HFFc6 (cell line): ENCODE measurements around the gene AHCY. TPM values are rescaled to one million over a fixed set of nuclear protein-coding genes. Genes with fewer than 3 reads are reported as not detected.
A peak's percentile ranks its signal among the peaks of the same experiment; 100 is the strongest.
"Not testable (repeated sequence)": the region's sequence is repeated elsewhere in the genome, so short reads cannot be mapped to it uniquely, and the experiment has no call there.

Experiments used
- DNase-seq: peaks from one replicate; pipeline ENCODE4 v3.0.0-alpha.2; 2018
- H3K27ac Mint-ChIP-seq: 2 replicates; pipeline ENCODE4 v1.8.0; 2020; ENCODE audit warnings: mild to moderate bottlenecking, mixed read lengths
- H3K27me3 Mint-ChIP-seq: 2 replicates; pipeline ENCODE4 v1.8.0; 2021; ENCODE audit warnings: mild to moderate bottlenecking, moderate library complexity, mixed read lengths; ENCODE audit not compliant: insufficient read depth
- H3K36me3 Mint-ChIP-seq: 2 replicates; pipeline ENCODE4 v1.8.0; 2021; ENCODE audit warnings: low read depth, mixed read lengths
- H3K4me1 Mint-ChIP-seq: 2 replicates; pipeline ENCODE4 v1.8.0; 2020; ENCODE audit warnings: low read depth, mixed read lengths
- H3K4me3 Mint-ChIP-seq: 2 replicates; pipeline ENCODE4 v1.8.0; 2020; ENCODE audit warnings: mild to moderate bottlenecking, moderate library complexity, mixed read lengths
- H3K9me3 Mint-ChIP-seq: 2 replicates; pipeline ENCODE4 v1.8.0; 2020; ENCODE audit warnings: mild to moderate bottlenecking, mixed read lengths
- CTCF ChIP-seq: fragments of 200-600 bp; sonication (generic); IDR thresholded peaks from 2 replicates; pipeline ENCODE4 v1.5.0; 2021; ENCODE audit warnings: antibody characterized with exemption, mild to moderate bottlenecking
- long read RNA-seq: library from polyadenylated mRNA; unstranded; transcript quantifications from one replicate; pipeline ENCODE4 v2.0.0, GENCODE V29; 2019
- total RNA-seq, 6 experiments: library from RNA; stranded (reverse); fragmentation: NEBNext Ultra II Directional; extraction: Animal tissue kit (Norgen Biotek cat#: 25700); gene quantifications; 2 replicates in 1 of 6; 3 replicates in 5 of 6; pipeline ENCODE4 v1.2.3, GENCODE V29; 2021

AHCY gene
- total RNA-seq: 100 to 1,000 TPM; 104 to 150 (median 109) TPM
- long read RNA-seq, transcript AHCY-201 (10 exons, 2,143 nt): major isoform, 223 of 278 reads
- long read RNA-seq, partial matches to known transcripts: 26 of 278 reads
- long read RNA-seq, other reads (novel, unspliced or antisense): 29 of 278 reads

- TF ChIP-seq CTCF: no peak; the same call in 1 of the 2 replicates
- peak; percentile 94 for DNase-seq
- peaks cover 4% of the 10 kb centered on the region; the same call in 1 of the 2 replicates for H3K27me3 Mint-ChIP-seq
- peaks cover 11% of the 10 kb centered on the region for H3K4me1 Mint-ChIP-seq
- peak within 1 kb of the TSS; percentile 91 for H3K27ac Mint-ChIP-seq
- H3K9me3 Mint-ChIP-seq: no peaks in the 10 kb centered on the region
- peaks cover 5% of the 10 kb centered on the region; the same call in 1 of the 2 replicates for H3K36me3 Mint-ChIP-seq
- H3K4me3 Mint-ChIP-seq: peak within 1 kb of the TSS; percentile 94; the same call in 1 of the 2 replicates
Observed at GRCh38 chr20:34302723-34303533, at the start of gene AHCY. Gene AHCY, minus strand, starts transcription at chr20:34303355. Its CDS starts 85 bp downstream, at chr20:34303270.

- H3K27ac Mint-ChIP-seq: no peak overlapping the region
- DNase-seq: no peak
- TF ChIP-seq CTCF: no peak
Observed at GRCh38 chr20:34350095-34350494, 46.9 kb upstream of the AHCY start.

GRCh38 chr20:34347571-34347970 lies 44.4 kb upstream of the AHCY start:
- H3K4me1 Mint-ChIP-seq: peaks cover 14% of the 10 kb centered on the region
- H3K9me3 Mint-ChIP-seq: no peaks in the 10 kb centered on the region
- no peaks in the 10 kb centered on the region for H3K36me3 Mint-ChIP-seq
- H3K27me3 Mint-ChIP-seq: no peaks in the 10 kb centered on the region; the same call in 1 of the 2 replicates
- TF ChIP-seq CTCF: no peak
- DNase-seq: no peak
- H3K4me3 Mint-ChIP-seq: no peak overlapping the region
- no peak overlapping the region for H3K27ac Mint-ChIP-seq

More at GRCh38 chr20:34350095-34350494, 46.9 kb upstream of the AHCY start:
- Mint-ChIP-seq H3K27me3 (no peaks in the 10 kb centered on the region; the same call in 1 of the 2 replicates), H3K9me3 (no peaks in the 10 kb centered on the region), H3K4me3 (no peak overlapping the region), H3K36me3 (no peaks in the 10 kb centered on the region), H3K4me1 (peaks cover 14% of the 10 kb centered on the region)

GRCh38 chr20:34346533-34346865 lies 43.3 kb upstream of the AHCY start:
- H3K36me3 Mint-ChIP-seq, H3K27ac Mint-ChIP-seq, DNase-seq, H3K4me3 Mint-ChIP-seq, H3K27me3 Mint-ChIP-seq, H3K9me3 Mint-ChIP-seq: not testable (repeated sequence)
- H3K4me1 Mint-ChIP-seq: peaks cover 14% of the 10 kb centered on the region

GRCh38 chr20:34345839-34346532 lies 42.8 kb upstream of the AHCY start:
- H3K36me3 Mint-ChIP-seq, H3K27ac Mint-ChIP-seq, DNase-seq, H3K4me3 Mint-ChIP-seq, H3K27me3 Mint-ChIP-seq, H3K9me3 Mint-ChIP-seq: not testable (repeated sequence)
- peaks cover 14% of the 10 kb centered on the region for H3K4me1 Mint-ChIP-seq

GRCh38 chr20:34345402-34345736 lies 42.2 kb upstream of the AHCY start:
- H3K4me3 Mint-ChIP-seq: no peak overlapping the region
- H3K4me1 Mint-ChIP-seq: peaks cover 14% of the 10 kb centered on the region
- no peak for DNase-seq
- no peak overlapping the region for H3K27ac Mint-ChIP-seq
- H3K27me3 Mint-ChIP-seq: no peaks in the 10 kb centered on the region
- TF ChIP-seq CTCF: no peak
- no peaks in the 10 kb centered on the region for H3K36me3 Mint-ChIP-seq
- H3K9me3 Mint-ChIP-seq: no peaks in the 10 kb centered on the region
